GM18951 (cell line): ENCODE results near the gene TELO2.
"Not testable (repeated sequence)": the region's sequence is repeated elsewhere in the genome, so short reads cannot be mapped to it uniquely, and the experiment has no call there.

Experiments
- POLR2A ChIP-seq: IDR thresholded peaks from 4 replicates; pipeline ENCODE4 v1.6.1; 2011; ENCODE audit warnings: mild to moderate bottlenecking; ENCODE audit not compliant: insufficient read length, insufficient read depth; ENCODE audit errors: extremely low read depth
- in situ Hi-C: fragments of 300-500 bp; cut with MboI; formaldehyde crosslinking; loops from one replicate; pipeline ENCODE4 v1.12.0; 2022; ENCODE audit warnings: low sequenced_read_pairs, mixed read lengths, inconsistent platforms; ENCODE audit not compliant: unreplicated experiment

Gene TELO2

DNA sequence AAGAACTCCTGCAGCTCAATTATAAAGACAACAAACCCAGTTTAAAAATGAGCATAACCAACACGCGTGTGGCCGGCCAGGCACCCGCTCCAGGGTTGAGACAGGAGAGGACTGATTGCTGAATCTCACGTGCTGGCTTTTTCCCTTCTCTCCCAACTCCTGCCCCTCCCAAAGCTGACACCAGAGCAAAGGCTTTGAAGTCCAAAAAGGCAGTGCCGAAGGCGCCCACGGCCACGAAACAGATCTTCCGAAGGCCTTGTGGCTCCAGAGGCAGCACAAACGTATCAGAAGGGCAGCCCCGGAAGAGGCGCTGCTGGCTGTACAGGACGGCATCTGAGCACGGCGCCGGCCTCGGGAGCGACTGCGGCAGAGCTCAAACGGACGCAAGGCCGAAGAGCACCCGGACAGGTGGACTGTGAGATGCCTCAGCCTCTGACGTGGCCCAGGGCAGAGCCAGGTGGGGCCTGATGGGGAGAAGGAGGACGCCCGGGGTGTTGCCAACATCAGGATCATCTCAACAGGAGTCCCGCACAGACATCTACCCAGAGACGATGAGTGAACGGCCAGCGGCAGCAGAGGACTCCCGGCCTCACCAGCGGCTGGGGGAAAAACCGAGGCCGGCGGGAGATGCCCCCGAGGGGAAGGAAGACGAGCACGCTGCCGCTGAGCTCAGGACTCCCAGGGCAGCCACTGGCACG lies 28.8 kb upstream of the TELO2 start:
- in situ Hi-C loops = no loop called here
- TF ChIP-seq POLR2A = no peak

DNA sequence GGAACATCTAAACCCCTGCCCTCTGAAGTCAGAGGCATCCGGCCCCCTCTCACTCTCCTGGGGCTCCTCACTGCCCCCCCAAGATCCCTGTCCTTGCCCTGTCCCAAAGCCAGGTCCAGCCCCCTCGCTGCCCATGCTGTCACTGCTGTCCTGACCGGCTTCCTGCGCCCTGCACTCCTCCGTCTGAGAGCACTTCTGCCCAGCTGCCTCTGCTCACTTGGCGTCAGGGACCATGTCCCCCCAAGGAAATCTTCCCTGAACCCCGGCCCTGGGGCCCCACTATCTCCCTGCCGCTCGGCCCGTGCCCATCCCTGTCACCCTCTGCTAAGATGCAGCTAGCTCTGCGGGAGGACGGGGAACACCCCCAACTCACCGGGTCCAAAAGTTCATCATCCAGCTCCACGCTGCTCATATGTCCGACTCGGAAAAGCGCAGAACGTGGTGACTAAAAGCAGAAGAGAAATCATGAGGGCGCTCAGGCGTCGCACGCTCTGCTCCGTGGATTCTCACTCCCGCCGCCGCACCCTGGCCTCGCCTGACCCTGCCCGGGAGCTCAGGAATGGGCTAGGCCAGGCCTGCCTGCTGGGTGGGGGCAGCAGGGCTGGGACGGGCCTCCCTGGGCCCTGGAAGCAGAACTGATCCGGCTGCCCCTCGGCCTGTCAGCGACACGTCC lies 28.1 kb upstream of the TELO2 start:
- TF ChIP-seq POLR2A = no peak
- in situ Hi-C loops = no loop called here

DNA sequence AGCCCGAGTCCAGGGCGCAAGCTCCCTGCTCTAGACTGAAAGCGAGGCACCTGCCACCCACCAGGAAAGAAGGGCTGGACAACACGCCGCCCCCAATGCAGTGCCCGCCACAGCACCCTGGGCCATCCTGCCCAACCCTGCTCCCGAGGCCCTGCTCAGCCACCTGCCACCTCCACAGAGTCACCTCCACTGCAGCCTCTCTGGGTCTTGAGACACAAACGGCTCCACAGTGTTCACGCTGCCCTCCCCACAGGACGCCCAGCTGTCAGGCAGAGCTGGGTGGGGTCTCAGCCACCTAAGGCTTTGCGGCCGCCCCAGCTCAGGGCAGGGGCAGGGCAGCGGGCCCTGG lies 27.6 kb upstream of the TELO2 start:
- in situ Hi-C loops = no loop called here
- TF ChIP-seq POLR2A = no peak

DNA sequence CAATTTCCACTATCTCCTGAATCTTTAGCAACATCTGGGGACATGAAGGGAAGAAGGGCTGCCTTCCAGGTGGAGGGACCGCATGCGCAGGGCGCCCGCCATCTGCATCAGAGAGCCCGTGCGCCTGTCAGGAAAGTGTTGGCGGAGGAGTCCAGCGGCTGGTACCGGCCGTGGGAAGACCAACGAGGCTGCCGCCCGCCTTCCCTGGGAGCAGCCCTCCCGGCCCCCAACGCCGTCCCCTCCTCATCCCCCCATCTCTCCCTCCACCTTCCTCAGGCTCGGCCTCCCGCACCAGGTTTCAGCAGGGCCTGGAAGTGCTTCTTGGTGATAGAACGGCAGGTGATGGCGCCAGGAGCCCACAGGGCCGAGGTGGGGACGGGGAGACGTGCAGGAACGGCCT lies 27.1 kb upstream of the TELO2 start:
- TF ChIP-seq POLR2A = no peak
- in situ Hi-C loops = no loop called here

DNA sequence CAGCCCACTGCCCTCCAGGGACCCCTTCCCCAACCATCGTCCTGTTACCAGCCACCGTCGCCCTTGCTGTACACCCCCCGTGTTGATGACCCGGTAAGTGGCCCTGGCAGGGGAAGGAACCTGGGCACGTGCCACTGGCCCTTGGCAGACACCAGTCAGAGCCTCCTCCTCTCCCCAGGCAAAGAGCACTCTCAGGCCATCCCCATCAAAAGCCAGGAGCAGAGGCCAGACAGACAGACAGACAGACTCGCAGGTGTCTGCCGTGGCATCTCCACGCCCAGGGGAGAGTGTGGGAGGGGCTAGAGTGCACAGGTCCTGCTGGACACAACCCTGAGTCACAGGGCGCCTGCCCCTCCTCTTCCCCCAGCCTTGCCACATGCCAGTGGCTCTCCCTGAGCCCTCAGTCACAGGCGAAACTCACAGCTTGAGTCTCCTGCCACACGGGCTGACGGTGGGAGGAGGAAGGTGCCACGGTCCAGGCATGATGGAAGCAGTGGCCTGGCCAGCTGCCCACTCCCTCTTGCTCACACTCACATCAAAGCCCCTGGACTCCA lies 26.1 kb upstream of the TELO2 start:
- no peak for TF ChIP-seq POLR2A
- in situ Hi-C loops = no loop called here

DNA sequence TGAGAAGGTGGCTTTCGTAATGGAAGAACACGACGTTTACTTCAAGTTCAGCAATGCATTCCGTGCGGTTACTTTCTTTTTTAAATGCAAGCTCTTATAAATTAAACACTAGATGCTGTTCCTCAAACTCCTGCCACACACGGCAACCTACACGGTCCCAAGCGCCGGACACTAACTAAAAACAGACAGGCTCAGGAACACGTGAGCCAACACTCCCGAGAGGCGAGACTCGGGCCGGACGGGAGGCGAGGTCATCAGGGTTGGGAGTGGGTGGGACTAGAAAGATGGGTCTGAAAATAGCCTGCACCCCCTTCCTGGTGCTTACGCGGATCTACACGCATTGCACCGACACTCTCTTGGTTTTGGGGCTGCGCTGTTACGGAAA lies 24.7 kb upstream of the TELO2 start:
- in situ Hi-C loops = no loop called here
- no peak for TF ChIP-seq POLR2A

DNA sequence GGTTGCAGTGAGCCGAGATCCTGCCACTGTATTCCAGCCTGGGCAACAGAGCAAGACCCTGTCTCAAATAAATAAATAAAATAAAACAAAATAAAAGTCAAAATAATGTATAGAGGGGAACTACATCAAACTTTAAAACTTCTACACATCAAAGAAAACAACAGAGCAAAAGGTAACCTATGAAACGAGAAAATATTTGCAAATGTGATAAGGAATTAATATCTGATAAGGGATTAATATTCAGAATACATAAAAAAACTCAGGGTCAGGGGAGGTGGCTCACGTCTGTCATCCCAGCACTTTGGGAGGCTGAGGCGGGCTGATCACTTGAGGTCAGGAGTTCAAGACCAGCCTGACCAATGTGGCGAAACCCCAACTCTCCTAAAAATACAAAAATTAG lies 24.0 kb upstream of the TELO2 start:
- in situ Hi-C loops = not testable (repeated sequence)

DNA sequence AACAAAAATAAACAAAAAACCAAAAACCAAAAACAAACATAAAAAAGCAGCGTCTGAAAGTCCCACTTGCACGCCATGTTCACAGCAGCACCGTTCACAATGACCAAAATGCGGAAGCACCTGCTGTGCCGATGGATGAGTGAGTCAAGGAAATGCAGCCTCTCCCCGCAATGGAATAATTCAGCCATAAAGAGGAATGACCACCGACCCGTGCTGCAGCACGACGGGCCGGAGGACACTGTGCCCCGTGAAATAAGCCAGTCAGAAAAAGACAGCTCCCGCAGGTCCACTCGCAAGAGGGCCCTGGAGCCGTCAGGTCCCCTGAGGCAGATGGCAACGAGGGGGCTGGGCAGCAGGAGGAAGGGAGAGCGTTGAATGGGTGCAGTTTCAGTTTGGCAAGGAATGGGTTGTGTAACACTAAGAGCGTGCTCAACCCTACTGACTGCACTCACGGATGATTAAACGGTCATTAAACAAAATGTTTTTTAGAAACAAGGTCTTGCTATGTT lies 23.4 kb upstream of the TELO2 start:
- in situ Hi-C loops = no loop called here
- TF ChIP-seq POLR2A = peak; percentile 22

DNA sequence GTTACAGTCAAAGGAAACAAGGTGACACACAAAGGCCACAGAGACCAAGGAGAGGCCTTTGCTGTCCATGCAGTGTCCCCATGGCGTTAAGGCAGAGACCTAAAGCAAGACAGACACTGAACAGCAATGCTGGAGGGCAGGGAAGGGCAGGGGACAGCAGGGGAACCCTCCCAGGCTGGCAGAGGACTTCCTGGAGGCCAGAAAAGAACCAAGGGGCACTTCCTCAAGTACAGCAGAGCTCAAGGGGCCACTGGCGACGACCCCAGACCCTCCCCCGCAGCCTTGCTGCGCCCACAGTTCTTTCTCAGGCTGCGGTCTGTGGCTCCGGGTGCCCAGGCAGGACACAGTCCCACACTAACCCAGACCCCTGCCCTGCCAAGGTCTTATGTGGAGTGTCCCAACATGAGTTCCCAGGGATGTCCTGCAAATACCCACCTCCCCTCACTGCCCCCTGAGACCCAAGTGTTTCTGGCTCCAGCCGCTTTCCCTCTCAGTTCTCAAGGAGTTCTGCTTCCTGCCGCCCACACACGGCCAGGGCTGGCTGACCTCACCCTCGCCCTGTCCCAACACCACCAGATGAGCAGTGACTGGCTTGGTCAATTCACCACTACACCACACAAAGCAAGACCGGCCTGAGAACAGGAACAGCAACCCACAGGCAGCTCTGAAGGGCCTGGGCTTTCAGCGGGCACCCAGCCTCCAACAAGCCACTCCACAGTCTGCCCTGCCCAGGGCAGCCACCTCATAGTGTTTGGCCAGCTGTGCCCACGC lies 22.5 kb upstream of the TELO2 start:
- in situ Hi-C loops = no loop called here
- no peak for TF ChIP-seq POLR2A

DNA sequence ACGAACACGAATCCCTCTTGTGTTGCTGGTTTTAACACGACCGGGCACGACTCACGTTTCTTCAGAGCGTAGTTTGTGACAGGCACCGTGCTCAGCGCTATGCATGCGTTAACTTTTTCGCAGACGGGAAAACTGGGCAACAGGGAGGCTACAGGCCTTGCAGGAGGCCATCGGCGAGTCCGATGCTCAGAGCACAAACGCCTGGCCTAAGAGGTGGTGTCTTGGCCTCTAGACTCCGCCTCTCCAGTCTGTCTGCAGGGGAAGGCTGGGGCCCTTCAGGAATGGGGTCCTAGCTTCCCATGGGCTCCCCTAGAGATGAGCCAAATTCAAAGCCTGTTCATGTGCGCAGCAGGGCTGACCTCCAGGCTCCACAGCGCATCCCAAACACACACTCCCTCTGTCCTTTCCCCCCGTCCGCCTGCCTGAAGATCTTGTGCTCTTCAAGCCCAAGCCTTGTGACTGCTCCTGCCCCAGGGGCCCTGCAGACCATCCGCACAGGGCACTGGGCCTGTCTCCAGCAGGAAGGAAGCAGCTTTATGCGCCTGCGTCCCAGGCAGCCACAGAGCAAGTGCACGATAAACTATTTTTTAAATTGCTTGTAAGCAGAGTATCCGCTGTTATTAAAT lies 21.5 kb upstream of the TELO2 start:
- no peak for TF ChIP-seq POLR2A
- in situ Hi-C loops = no loop called here

DNA sequence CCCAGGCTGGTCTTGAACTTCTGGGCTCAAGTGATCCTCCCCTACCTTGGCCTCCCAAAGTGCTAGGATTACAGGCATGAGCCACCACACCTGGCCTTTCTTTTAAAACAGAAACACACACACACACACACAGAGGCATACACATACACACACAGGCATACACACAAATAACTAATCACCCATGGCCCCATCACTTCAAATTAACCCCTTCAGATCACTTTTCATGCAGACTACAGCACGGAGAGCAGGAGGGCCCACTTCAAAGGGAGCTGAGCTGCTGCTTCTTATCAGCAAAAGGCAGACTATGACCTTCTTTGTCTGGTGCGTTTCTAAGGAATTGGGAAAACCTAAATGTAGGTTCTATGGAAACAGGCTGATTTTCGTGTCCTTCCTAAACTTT lies 20.2 kb upstream of the TELO2 start:
- TF ChIP-seq POLR2A = no peak
- in situ Hi-C loops = no loop called here

DNA sequence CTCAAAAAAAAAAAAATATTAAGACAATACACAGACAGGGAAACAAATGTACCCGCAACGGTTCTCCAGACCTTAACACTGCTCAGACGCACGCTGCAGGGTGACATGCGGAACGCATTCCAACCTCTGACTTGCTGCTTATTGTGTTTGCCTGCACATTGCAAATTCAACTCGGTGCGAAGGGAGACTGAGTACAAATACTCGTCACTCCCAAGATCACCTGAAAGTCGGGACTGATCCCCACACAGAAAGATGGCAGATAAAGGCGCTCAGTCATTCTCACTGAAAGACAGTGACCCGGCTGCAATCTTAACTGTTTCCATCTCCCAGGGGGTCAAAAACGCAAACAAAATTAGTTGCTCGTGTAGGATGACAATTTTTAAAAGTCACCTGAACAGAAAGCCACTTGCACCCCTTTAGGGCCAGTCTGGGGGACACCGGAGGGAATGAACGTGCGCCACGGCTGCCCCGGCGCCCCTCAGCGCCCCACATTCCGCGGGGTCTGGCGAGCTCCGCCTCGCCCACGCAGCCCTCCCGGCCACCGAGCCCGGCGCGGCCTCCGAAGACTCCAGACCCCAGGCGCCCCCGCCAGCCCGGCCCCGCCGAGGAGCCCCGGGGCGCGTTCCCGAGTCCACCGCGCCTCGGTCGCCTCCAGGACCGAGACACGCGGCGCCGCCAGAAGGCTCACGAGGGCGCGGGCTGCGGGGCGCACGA lies 18.9 kb upstream of the TELO2 start:
- no peak for TF ChIP-seq POLR2A
- in situ Hi-C loops = no loop called here

DNA sequence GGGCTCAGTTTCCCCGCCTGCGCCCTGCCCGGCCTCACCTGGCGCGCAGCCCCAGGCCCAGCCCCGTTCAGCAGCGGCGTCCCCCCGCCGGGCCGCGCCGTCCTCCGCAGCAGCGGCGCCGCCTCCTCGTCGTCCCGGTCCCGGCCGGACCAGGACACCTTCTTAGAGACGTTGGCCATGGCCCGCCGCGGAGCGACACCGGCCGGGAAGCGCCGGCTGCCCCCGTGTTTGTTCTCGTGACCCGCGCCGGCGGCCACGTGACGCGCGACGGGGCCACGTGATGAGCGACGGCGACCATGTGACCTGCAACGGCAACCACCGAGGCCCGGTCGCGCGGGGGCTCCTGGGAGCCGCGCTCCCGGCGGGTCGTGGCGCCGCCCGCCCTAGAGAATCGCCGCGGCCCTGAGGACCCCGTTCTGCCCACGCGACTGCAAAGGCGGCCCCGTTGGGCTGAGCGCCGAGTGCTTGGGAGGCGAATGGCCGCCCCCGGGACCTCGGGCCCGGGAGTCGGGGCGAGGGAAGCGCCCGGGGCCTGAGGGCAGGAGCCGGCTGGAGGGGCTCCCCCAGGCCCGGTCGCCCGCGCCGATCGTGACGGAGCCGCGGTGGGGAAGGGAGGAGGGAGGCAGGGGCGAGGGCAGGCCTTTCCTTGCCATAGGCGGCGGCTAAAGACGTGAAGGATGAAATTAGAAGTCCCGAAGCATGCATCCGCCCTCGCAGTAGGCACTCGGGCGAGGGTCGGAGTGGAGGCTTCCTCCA lies 18.2 kb upstream of the TELO2 start, which contains the start of gene CLCN7:
Gene CLCN7, minus strand, starts transcription at position 233 of the 756 bp plus-strand sequence. Its CDS starts 54 bp downstream, at position 179.
- in situ Hi-C loops = no loop called here
- TF ChIP-seq POLR2A = peak; percentile 97
